Colon (tissue), 2 donors: ENCODE data around the gene ARL8A.
"Not testable (repeated sequence)": the region's sequence is repeated elsewhere in the genome, so short reads cannot be mapped to it uniquely, and the experiment has no call there.

Experiments used
- FAIRE-seq: peaks from 2 replicates; lab custom pipeline; 2012; peaks lifted over from hg19 to GRCh38; lab: Jason Lieb, UNC
- donor health status: control.
- donor health status: control.

ARL8A gene

GRCh38 chr1:202173993-202174392, 29.5 kb upstream of the ARL8A start:
- FAIRE-seq = no peak

DNA sequence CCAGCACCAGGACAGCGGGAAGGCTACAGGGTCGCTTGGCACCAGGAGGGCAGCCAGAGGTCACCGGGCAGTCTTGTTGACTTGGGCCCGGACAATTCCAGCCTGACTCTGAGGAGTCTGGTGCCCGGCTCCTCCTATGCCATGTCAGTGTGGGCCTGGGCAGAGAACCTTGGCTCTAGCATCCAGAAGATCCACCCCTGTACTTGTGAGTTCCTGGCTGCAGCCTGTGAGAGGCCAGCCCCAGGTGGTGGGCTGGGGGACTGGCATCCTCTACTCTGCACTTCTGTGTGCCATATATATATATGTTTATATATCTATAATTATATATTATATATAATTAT, 27.4 kb upstream of the ARL8A start:
- FAIRE-seq = no peak

GRCh38 chr1:202171292-202172014, 26.9 kb upstream of the ARL8A start:
- no peak for FAIRE-seq

DNA sequence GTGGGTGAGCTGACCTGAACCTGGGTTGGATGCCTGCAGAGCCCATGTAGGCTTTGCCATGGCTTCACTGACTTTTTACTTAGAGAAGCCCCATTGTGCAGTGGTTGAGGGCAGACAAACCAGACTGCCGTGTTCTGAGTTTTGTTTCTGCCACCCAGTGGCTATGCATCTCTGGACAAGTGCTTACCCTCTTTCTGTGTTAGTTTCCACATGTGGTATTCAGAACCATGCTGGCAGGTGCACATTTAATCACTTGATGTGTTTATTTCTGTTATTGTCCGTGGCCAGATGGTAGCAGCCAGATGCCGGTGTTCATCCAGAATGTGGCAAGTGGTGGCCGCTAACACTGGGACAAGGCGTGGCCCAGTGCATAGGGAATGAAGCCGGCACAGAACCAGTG, 26.2 kb upstream of the ARL8A start:
- no peak for FAIRE-seq

DNA sequence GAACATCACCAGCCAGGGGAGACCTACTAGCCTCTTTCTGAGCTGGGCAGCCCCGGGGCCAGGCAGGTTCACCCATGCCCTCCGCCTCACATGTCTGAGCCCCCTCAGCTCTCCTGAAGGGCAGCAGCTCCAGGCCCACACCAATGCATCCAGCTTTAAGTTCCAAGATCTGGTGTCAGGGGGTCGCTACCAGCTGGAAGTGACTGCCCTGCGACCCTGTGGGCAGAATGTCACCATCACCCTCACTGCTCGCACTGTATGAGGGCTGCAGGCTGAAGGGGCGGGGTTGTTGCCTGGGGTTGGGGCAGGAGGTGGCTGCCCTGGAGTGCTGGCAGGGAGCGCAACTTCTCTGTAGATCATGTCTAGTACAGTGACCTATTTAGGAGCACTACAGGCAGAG, 24.3 kb upstream of the ARL8A start:
- no peak for FAIRE-seq

DNA sequence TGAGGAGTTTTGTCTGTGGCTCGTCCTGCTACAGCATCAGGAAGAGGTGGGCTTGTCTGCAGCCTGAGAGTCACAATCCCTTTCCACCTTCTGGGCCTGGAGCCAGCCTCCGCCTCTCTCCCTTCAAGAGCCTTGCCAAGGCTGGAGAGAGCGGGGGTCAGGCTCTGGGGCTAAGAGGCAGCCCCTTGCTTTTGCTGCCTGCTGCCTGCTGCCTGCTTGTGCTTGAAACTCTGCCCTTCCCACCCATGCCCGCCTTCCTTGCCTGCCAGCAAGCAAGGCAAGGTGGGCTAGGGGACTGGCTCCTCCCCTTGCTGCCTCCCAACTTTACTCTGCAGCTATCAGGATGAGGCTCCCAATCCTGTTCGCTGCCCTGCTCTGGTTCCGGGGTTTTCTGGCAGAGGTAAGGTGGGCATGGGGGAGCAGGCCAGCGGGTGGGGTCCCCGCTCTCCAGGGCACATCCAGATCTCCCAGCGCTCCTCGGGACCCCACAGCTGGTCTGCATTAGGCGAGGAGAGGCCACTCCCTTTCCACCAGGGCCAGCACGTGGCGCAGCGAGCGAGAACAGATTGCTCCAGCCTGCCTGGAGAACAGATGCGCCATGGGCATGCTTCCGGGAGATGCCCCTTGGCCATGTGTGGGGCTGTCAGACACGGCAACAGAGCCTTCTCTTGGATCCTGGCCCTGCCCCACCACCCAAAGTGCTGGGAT, 23.3 kb upstream of the ARL8A start:
- no peak for FAIRE-seq

- not testable (repeated sequence) for FAIRE-seq
These were observed 22.5 kb upstream of the ARL8A start for GRCh38 chr1:202167054-202167453.

DNA sequence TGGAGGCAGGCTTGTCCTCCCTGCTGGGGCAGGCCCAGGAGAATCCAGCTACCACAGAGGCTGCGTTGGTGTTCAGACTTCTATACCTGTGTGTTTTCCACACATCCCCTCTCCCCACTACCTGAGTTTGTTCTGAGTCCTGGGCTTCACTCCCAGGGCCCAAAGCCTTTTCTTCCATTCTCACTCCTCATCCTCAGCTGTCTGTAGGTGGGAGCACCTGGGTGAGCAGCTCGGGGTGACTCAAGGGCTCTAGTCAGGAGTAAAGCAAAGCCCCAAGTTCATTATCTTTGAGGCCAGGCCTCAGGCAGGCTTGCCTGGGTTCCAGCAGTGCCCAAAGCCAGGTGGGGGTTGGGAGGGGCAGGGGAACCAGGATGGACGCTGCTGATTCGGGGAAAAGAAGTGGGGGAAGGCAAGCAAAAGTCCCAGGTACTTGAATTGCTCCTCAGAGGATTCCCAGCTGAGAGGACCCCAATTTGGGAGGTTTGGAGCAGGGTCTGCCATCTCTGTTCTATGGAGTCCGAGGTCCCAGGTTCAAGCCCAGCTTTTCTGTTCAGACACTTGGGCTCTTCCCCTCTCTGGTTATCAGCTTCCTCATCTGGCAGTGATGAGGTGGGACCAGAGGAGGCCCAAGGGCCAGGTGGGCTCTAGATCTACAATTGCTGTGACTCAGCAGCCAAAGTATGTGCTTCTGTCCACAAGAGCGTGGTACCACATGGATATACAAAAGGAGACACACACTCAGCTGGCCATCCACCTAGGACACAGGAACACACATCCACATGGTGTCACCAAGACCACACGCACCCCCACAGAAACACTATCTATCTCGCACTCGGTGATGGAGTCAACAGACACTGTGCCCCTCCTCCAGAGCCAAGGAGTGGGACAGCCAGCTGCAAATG, 21.7 kb upstream of the ARL8A start:
- FAIRE-seq = no peak

DNA sequence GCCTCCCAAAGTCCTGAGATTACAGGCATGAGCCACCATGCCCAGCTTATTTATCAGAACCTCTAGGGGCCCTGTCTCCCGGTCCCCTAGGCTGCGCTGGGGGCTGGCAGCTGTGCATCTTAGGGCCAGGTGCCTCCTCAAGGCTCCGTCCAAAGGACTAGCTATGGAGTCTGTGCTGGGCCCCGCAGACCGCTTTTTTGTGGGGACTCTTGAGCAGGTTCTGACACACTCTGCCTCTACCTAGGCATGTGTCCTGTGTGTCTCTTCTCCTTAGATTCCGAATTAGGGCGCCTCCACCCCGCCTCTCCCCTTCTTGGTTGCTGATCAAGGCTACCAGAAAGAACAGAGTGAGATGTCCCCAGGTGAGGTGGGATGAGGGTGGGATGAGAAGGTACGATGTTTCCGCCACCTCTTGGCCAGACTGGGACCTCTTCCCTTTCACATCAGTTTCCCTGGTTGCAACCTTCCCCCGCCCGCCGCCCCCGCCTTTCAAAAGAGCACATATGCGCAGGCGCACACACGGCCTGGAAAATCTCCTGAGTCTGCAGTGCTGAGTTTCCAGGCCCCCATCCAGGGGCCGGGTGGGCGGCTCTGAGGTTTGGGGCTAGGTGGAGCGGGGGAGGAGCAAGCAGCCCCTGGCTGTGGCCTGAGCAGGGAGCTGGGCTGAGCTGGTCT, 20.9 kb upstream of the ARL8A start:
- no peak for FAIRE-seq

GRCh38 chr1:202164271-202165037, 19.9 kb upstream of the ARL8A start:
- FAIRE-seq = no peak

GRCh38 chr1:202163281-202164270, 19.0 kb upstream of the ARL8A start:
- FAIRE-seq = no peak

GRCh38 chr1:202162418-202163280, 18.1 kb upstream of the ARL8A start:
- no peak for FAIRE-seq

GRCh38 chr1:202162047-202162417, 17.5 kb upstream of the ARL8A start:
- FAIRE-seq = no peak

GRCh38 chr1:202161151-202162046, 16.9 kb upstream of the ARL8A start:
- no peak for FAIRE-seq

DNA sequence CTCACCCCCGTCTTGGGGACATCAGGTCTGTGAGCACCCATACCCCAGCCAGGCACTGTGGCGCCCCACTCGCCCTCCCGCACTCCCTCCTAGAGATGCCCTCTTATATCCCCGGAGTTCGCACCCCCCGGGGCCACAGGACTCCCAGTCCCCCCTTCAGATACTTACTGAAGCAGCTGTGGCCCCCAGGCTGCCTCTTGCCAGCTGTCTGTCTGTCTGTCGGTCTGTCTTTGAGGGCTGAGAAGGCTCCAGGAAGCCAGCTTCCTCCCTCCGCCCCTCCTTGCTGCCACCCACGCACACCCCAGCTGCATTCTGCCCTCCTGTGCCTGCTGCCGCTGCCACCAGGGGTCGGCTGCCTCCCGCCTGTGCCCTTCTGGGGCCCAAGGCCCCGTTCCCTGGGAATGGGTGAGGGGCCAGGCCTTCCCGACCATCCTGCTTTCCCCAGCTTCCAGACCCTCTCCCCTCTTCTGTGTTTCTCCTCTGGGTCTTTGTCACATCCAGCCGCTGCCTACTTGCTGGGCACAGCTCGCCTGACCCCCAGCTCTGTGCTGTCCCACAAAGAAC, 15.9 kb upstream of the ARL8A start, which contains the start of gene PTPN7:
Gene PTPN7 (minus strand): TSS at position 226 of the 564 bp plus-strand sequence. CDS start 1,200 bp downstream, outside the sequence.
- FAIRE-seq = no peak

DNA sequence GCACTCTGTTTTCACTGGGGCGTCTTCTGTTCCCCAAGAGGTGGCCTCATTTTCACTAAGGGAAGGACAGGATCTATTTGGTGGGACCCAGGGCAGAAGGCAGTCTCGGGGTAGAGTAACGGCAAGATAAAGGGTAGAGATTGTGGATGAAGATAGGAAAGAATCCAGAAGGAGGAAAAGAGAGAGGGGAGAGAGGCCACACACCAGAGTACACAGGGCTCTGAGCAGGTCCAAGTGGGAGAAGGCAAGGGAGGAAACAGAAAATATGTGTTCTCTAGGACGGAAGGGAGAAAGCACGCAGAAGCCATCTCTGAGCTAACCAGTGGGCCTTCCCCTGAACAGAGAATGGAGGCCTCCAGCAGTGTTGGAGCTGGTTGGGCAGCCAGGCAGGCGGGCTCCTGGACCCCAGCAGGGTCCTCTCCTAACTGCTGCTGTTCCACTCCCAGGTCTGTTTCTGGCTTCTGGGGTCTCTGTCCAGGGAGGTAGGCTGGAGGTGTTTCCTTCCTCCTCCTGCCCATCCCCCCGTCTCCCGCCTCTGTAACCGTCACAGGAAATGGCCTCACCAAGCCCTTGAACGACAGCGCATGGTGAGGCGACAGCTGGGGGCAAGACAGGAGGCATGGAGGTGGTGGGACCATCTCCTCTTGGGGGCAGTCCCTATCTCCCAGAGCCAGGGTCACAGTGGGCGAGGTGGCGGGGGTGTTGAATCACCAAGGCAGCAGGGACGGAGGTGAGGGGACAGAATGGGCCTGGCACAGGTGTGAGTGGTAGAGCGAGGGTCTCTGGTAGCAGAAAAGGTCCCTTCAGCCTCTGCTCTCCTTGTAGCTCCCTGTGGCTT, 15.2 kb upstream of the ARL8A start:
- no peak for FAIRE-seq
